Activated CD8-positive, alpha-beta memory T cell treated with anti-CD3 and anti-CD28 coated beads, Interleukin-2, amount 50 U/mL, for 48 hours (primary cell): Measurements from ENCODE around the gene ALDH4A1.
"Not testable (repeated sequence)": the region's sequence is repeated elsewhere in the genome, so short reads cannot be mapped to it uniquely, and the experiment has no call there.

ENCODE experiments used
- DNase-seq: peaks from one replicate; pipeline ENCODE4 v3.0.0-alpha.2; 2020

The ALDH4A1 gene

DNA sequence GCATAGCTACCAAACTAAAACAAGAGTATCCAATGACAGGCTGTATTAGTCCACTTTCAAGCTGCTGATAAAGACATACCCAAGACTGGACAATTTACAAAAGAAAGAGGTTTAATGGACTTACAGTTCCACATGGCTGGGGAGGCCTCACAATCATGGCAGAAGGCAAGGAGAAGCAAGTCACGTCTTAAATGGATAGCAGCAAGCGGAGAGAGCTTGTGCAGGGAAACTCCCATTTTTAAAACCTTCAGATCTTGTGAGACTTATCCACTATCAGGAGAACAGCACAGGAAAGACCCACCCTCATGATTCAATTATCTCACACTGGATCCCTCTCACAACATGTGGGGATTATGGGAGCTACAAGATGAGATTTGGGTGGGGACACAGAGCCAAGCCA lies 54.6 kb downstream of the ALDH4A1 start:
- not testable (repeated sequence) for DNase-seq

DNA sequence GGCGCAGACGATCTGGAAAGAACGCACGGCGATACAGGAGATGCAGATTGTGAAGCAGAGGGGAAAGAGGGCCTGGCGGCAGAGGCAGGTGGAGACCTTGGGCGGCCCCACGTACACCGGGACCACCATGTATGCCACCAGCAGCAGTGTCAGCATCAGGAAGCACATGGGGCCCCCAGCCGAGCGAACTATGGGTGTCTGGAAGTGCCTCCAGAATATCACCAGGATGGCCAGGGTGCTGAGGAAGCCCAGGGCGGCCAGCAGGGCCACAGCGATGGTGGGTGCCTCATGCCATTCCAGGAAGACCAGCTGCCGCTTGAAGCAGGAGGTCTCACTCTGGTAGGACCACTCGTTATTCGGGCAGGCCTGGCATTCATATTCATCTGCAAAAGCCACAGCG lies 62.2 kb downstream of the ALDH4A1 start:
- DNase-seq = no peak

DNA sequence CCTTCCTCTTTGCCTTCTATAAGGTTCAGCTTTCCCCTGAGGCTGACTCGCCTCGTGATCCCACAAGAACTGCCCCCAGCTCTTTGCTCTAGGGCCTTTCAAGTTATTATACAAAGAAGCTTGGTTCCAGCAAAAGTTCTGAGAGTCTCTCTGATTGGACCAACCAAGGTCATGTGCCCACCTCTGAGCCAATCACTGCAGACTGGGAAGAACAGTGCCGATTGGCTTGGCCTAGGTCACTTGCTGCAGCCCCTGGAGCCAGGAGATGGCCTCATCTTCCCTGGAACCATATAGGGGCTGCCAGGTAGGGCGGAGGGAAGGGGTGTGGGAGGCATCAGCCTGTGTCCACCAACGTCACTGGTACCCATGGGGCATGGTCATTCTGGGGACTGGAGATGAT lies 65.7 kb downstream of the ALDH4A1 start:
- no peak for DNase-seq

DNA sequence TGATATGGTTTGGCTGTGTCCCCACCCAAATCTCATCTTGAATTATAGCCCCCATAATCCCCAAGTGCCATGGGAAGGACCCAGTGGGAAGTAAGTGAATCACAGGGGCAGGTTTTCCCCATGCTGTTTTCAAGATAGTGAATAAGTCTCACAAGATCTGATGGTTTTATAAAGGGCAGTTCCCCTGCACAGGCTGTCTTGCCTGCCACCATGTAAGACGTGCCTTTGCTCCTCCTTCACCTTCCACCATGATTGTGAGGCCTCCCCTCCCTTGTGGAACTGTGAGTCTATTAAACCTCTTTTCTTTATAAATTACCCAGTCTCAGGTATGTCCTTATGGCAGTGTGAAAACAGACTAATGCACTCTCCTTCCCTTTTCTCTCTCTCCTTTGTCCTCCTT lies 70.0 kb downstream of the ALDH4A1 start:
- not testable (repeated sequence) for DNase-seq

DNA sequence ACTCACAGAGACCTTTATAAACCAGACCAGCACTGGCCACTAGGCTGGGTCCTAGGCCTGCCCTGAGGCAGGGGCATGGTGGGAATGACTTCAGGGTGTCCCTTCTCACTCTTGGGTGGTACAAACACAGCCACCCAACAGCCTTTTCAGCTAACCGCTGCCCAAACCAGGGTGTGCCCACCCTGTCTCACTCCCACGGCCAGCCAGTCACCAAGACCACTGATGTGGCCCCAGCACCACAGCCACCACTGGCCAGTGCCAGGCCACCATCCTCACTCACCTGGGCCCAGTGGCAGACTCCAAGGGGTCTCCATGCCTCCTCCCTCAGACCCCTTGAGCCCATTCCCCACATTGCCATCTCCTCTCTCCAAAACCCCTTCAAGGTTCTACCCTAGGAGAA lies 70.7 kb downstream of the ALDH4A1 start:
- no peak for DNase-seq

DNA sequence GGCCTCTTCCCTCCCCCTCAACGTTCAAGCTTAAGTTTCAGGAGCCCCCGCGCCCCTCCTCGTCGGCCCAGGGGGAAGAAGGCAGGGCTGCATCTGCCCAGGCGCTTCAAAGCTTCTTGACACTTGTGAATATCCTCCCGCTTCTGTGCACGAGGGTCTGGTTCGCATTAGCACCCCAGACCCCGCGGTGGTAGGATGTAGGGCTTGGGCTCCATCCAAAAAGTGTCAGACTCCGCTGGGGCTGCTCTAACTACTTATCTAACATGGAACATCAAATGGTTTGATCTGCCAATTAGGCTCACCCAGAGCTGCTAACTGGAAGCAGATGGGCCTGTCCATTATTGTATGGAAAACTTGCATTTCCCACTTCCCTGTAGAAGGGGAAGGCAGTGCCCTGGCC lies 71.8 kb downstream of the ALDH4A1 start:
- DNase-seq = no peak

DNA sequence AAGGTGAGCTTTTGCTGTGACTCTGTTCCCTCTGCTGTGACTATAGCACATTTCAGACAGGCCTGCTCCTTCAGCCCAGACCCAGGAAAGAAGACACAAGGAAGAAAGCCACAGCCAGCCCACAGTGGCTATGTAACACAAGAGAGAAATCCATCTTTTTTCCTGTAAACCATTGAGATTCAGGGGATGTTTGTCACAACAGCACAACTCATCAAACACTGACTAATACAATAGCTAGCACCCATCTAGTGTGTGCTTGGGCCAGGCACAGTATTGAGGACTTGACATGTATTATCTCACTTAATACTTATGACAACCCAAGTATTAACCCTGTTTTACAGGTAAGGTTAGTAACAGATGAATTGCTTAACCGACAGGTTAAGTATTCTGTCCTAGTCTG lies 72.7 kb downstream of the ALDH4A1 start:
- DNase-seq = no peak

DNA sequence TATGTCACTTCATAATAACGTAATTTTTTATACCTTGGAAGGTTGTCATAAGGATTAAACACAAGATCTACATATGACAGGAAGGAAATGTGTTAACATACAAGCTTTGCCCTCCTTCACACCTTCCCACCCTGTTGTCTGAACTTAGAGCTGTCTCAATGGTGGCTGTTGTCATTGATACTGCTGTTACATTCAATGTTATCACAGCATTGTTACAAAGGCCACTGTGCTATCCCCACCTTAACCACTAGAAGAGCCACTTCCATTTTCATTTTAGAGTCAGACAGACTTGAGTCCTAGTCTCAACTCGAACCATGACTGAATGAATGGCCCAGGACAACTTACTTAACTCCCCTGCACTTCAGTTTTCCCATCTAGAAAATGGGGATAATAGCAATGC lies 74.1 kb downstream of the ALDH4A1 start:
- DNase-seq = no peak

DNA sequence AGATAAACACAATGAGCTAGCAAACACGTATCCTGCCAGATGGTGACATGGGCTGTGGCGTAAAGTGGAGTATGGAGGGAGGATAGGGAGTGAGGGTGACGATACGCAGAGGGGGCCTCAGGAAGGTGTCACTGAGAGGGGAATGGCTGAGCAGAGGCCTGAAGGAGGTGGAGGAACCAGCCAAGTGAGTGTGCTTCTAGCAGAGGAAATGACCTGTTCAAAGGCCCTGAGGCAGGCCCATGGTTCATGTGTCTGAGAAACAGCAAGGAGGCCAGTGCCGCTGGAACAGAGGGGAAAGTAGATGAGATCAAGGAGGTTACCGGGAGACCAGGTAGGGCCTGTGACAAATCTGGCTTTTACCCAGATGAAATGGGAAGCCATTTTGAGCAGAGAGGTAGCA lies 78.9 kb downstream of the ALDH4A1 start:
- no peak for DNase-seq
